ENCODE measurements around the gene NOP56. TPM values are rescaled to one million over a fixed set of nuclear protein-coding genes. Genes with fewer than 3 reads are reported as not detected.
"Not testable (repeated sequence)": the region's sequence is repeated elsewhere in the genome, so short reads cannot be mapped to it uniquely, and the experiment has no call there.

Gene NOP56
- total RNA-seq, 1 donor from 2014 or later, result 45.6 TPM

DNA sequence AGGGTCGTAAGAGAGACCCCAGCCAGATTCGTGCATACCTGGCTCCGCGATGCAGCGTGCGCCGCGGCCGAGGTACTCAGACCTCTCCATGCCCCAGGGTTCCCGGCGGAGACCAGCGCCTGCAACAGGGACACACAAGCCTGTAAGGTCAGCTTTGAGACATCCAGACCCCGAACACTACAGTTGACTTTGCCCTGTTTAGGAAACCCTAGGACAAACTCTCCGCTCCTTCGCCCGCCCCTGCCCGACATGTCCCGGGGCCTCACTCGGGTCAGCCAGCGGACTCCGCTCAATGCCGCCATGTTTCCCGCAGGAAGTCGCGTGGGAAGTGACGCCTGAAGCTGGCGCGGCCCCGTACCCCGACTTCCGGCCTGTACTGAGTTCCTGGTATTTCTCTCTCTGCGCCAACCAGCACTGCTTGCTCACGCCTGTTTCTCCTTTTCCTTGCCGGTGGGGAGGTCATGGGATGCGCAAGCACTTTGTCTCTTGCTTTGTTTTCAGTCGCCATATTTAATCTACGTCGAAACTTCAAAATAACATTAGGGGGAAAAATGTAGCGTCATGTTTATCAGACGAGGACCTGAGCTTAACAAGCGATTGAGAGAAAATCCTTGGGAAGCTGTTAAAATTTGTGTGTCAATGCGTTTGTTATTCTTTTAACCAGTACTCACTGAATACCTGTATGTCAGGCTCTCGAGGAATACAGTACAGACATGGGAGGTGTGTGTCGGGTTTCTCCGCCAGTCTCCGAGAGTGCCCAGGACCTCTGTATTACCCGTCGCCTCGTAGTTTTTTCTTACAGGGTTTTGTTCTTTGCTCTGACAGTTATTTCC, 11.7 kb downstream of the NOP56 start, which contains the start of gene IDH3B:
Gene IDH3B, minus strand, starts transcription at position 330 of the 833 bp plus-strand sequence. Its CDS starts 28 bp downstream, at position 302.
- intact Hi-C loops (cut with DNase I), result loop anchor here (2.0 kb wide), 1 partner anchor 29 kb away; the partner anchor contains the start of gene EBF4
- ATAC-seq (ENCODE audit: poor library complexity), result peak; percentile 99
- DNase-seq, result peak; percentile 96

- intact Hi-C loops (cut with DNase I), result no loop called here
- ATAC-seq (ENCODE audit: poor library complexity), result no peak
- DNase-seq, result no peak
These were observed 19.5 kb downstream of the NOP56 start for GRCh38 chr20:2671977-2672376.

GRCh38 chr20:2672446-2672845, 20.0 kb downstream of the NOP56 start:
- ATAC-seq (ENCODE audit: poor library complexity), result no peak
- no peak for DNase-seq
- intact Hi-C loops (cut with DNase I), result no loop called here

GRCh38 chr20:2673453-2673852, 21.0 kb downstream of the NOP56 start:
- DNase-seq (no peak), ATAC-seq (ENCODE audit: poor library complexity) (no peak)
- intact Hi-C loops (cut with DNase I), result no loop called here

- ATAC-seq (ENCODE audit: poor library complexity) (no peak), DNase-seq (no peak)
- intact Hi-C loops (cut with DNase I), result no loop called here
These were observed 27.6 kb downstream of the NOP56 start for GRCh38 chr20:2680046-2680445.

- ATAC-seq (ENCODE audit: poor library complexity); DNase-seq; intact Hi-C loops (cut with DNase I): not testable (repeated sequence)
These were observed 29.6 kb downstream of the NOP56 start for GRCh38 chr20:2682040-2682439.

GRCh38 chr20:2684817-2685216, 32.4 kb downstream of the NOP56 start:
- DNase-seq; intact Hi-C loops (cut with DNase I); ATAC-seq (ENCODE audit: poor library complexity): not testable (repeated sequence)

DNA sequence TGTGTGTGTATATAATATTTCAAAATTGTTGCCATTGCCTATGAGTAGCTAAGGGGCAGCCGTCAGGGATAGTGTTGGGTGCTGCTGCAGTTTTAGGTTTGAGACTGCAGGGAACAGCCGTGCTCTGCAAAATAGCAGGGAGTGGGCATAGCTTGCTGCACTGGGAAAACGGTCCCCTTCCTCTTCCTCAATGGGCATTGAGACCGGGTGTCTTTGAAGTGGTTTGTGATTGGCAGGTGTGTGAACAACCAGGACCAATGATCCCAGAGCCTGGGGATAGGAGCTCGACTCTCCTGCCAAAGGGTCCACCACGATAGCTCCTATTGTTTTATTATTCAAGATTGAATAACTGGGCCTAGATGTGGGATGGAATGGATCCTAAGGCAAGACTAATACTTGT, 35.1 kb downstream of the NOP56 start:
- intact Hi-C loops (cut with DNase I), result no loop called here
- no peak for ATAC-seq (ENCODE audit: poor library complexity)

GRCh38 chr20:2688041-2688591, 35.7 kb downstream of the NOP56 start:
- ATAC-seq (ENCODE audit: poor library complexity) (no peak), DNase-seq (peak; percentile 66)
- intact Hi-C loops (cut with DNase I), result no loop called here

More for the DNA sequence above, 35.1 kb downstream of the NOP56 start:
- DNase-seq, result no peak

GRCh38 chr20:2690213-2690612, 37.8 kb downstream of the NOP56 start:
- no peak for DNase-seq
- ATAC-seq (ENCODE audit: poor library complexity), result no peak
- intact Hi-C loops (cut with DNase I), result no loop called here

GRCh38 chr20:2690718-2691117, 38.3 kb downstream of the NOP56 start:
- intact Hi-C loops (cut with DNase I), result no loop called here
- DNase-seq (no peak), ATAC-seq (ENCODE audit: poor library complexity) (no peak)

- no peak for ATAC-seq (ENCODE audit: poor library complexity)
- intact Hi-C loops (cut with DNase I), result no loop called here
- no peak for DNase-seq
These were observed 38.7 kb downstream of the NOP56 start for GRCh38 chr20:2691127-2691526.

DNA sequence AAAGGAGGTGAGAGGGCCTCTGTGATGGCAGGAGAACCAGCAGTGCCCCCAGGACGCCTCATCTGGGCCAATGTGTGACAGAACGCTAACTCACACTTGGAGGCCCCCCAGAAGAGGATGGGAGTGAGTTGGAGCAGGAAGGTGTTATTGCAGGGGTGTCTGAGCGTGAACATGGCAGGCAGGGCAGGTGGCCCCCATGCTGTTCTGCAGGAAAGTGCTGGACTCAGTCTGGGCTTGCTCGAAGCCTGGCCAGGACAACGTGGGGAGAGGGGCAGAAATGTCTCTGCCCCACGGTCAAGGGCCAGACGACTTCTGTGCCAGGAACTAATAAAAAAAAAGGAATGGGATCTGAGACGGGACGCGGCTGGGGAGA, 39.2 kb downstream of the NOP56 start:
- DNase-seq (no peak), ATAC-seq (ENCODE audit: poor library complexity) (no peak)
- intact Hi-C loops (cut with DNase I), result loop anchor here (2.0 kb wide), 1 partner anchor 27 kb away; the partner anchor contains the start of gene IDH3B

GRCh38 chr20:2692036-2692885, 39.8 kb downstream of the NOP56 start, which contains the start of gene EBF4:
Gene EBF4 (plus strand): TSS chr20:2692780. CDS start chr20:2693646, 866 bp downstream.
- ATAC-seq (ENCODE audit: poor library complexity) (peak; percentile 61), DNase-seq (peak; percentile 62)
- intact Hi-C loops (cut with DNase I), result loop anchor here (2.0 kb wide), 1 partner anchor 27 kb away; the partner anchor contains the start of gene IDH3B

- DNase-seq (no peak), ATAC-seq (ENCODE audit: poor library complexity) (no peak)
- intact Hi-C loops (cut with DNase I), result loop anchor here (2.0 kb wide), 1 partner anchor 28 kb away; the partner anchor contains the start of gene IDH3B
These were observed 40.5 kb downstream of the NOP56 start for GRCh38 chr20:2692886-2693285.

- peak; percentile 46 for ATAC-seq (ENCODE audit: poor library complexity)
- intact Hi-C loops (cut with DNase I), result loop anchor here (2.0 kb wide), 1 partner anchor 29 kb away; the partner anchor contains the start of gene IDH3B
- no peak for DNase-seq
These were observed 41.0 kb downstream of the NOP56 start for GRCh38 chr20:2693286-2694007.

- DNase-seq, result no peak
- intact Hi-C loops (cut with DNase I), result no loop called here
- no peak for ATAC-seq (ENCODE audit: poor library complexity)
These were observed 41.6 kb downstream of the NOP56 start for GRCh38 chr20:2694008-2694471.

DNA sequence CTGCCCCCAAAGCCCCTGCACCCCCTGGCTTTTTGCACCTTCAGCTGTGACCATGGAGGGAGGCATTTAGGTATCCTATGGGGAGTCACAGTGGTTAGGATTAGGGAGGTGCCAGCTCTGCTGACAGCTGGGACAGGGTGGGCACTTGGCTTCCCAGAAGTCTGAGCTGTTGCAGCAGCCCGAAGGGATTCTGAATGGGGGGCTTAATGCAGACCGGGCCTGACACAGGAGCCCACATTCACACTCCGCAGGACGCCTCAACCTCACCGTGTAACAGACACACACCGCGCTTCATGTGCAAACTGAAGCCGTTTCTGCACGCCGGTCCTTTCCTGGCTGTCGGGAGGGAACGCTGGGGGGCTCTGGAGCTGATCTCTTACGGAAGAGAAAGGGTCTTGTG, 42.1 kb downstream of the NOP56 start:
- ATAC-seq (ENCODE audit: poor library complexity) (no peak), DNase-seq (no peak)
- intact Hi-C loops (cut with DNase I), result no loop called here

Measured in Right ventricle myocardium superior (tissue), 1 donor.